ENCODE data around the gene IL1F10.

DNA sequence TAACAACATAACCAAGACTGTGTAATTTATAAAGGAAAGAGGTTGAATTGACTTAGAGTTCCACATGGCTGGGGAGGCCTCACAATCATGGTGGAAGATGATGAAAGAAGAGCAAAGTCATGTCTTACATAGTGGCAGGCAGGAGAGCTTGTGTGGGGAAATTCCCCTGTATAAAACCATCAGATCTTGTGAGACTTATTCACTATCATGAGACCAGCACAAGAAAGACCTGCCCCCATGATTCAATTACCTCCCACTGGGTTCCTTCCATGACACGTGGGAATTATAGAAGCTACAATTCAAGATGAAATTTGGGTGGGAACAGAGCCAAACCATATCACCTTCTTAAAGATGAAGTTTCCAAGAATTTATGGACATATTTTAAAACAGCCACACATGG, 11.2 kb upstream of the IL1F10 start:
- TF ChIP-seq, protein P1, sequence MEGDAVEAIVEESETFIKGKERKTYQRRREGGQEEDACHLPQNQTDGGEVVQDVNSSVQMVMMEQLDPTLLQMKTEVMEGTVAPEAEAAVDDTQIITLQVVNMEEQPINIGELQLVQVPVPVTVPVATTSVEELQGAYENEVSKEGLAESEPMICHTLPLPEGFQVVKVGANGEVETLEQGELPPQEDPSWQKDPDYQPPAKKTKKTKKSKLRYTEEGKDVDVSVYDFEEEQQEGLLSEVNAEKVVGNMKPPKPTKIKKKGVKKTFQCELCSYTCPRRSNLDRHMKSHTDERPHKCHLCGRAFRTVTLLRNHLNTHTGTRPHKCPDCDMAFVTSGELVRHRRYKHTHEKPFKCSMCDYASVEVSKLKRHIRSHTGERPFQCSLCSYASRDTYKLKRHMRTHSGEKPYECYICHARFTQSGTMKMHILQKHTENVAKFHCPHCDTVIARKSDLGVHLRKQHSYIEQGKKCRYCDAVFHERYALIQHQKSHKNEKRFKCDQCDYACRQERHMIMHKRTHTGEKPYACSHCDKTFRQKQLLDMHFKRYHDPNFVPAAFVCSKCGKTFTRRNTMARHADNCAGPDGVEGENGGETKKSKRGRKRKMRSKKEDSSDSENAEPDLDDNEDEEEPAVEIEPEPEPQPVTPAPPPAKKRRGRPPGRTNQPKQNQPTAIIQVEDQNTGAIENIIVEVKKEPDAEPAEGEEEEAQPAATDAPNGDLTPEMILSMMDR (IDR thresholded peaks at IDR 0.05): no peak
- TF ChIP-seq POLR2A (IDR thresholded peaks at IDR 0.05) (no peak), POLR2AphosphoS5 (IDR thresholded peaks at IDR 0.05) (no peak), EP300 (IDR thresholded peaks at IDR 0.05) (no peak)
